Effector memory CD4-positive, alpha-beta T cell (primary cell): ENCODE measurements around the gene GPR68.

ENCODE experiments used
- DNase-seq, 3 donors: peaks; one replicate each; pipeline ENCODE4 v3.0.0-alpha.2; 2020
- H3K27ac ChIP-seq: 2 replicates; pipeline ENCODE4 v1.7.0; 2013; ENCODE audit warnings: mild to moderate bottlenecking, low read length, moderate library complexity; ENCODE audit not compliant: insufficient read depth, poor library complexity, severe bottlenecking
- H3K27me3 ChIP-seq: replicated peaks from 2 replicates; pipeline ENCODE4 v1.7.0; 2013; ENCODE audit warnings: mild to moderate bottlenecking, low read length; ENCODE audit not compliant: insufficient read depth, control insufficient read depth, poor library complexity, severe bottlenecking
- H3K36me3 ChIP-seq: 2 replicates; pipeline ENCODE4 v1.7.0; 2013; ENCODE audit warnings: mild to moderate bottlenecking, low read length, moderate library complexity; ENCODE audit not compliant: control insufficient read depth, insufficient read depth
- H3K4me1 ChIP-seq: 2 replicates; pipeline ENCODE4 v1.7.0; 2013; ENCODE audit warnings: low read length, mild to moderate bottlenecking; ENCODE audit not compliant: control insufficient read depth, insufficient read depth, poor library complexity, severe bottlenecking
- H3K4me3 ChIP-seq: 2 replicates; pipeline ENCODE4 v1.7.0; 2013; ENCODE audit warnings: low read length, low read depth, mild to moderate bottlenecking; ENCODE audit not compliant: insufficient read depth, poor library complexity, severe bottlenecking
- H3K9me3 ChIP-seq: 2 replicates; pipeline ENCODE4 v1.7.0; 2013; ENCODE audit warnings: mild to moderate bottlenecking, low read length, moderate library complexity; ENCODE audit not compliant: control insufficient read depth

The GPR68 gene

GRCh38 chr14:91264151-91265150, 19.9 kb upstream of the GPR68 start:
- Histone ChIP-seq H3K9me3 (no peaks in the 10 kb centered on the region), H3K27ac (peak overlapping the region; percentile 51), H3K27me3 (no peaks in the 10 kb centered on the region), H3K36me3 (peaks cover 1% of the 10 kb centered on the region), H3K4me3 (peak overlapping the region; percentile 44), H3K4me1 (peaks cover 9% of the 10 kb centered on the region)
- peak in 1 of 3 donors; percentile 22 for DNase-seq

- Histone ChIP-seq H3K36me3 (no peaks in the 10 kb centered on the region), H3K27ac (no peak overlapping the region), H3K27me3 (no peaks in the 10 kb centered on the region), H3K4me1 (peaks cover 9% of the 10 kb centered on the region), H3K4me3 (no peak overlapping the region), H3K9me3 (no peaks in the 10 kb centered on the region)
- DNase-seq, result no peak
Measured at GRCh38 chr14:91263329-91263728, 18.8 kb upstream of the GPR68 start.

- H3K4me1 ChIP-seq, result peaks cover 12% of the 10 kb centered on the region
- no peak overlapping the region for H3K27ac ChIP-seq
- no peaks in the 10 kb centered on the region for H3K36me3 ChIP-seq
- H3K4me3 ChIP-seq, result no peak overlapping the region
- no peaks in the 10 kb centered on the region for H3K9me3 ChIP-seq
- H3K27me3 ChIP-seq, result no peaks in the 10 kb centered on the region
- no peak for DNase-seq
Measured at GRCh38 chr14:91261986-91262549, 17.6 kb upstream of the GPR68 start.

- H3K36me3 ChIP-seq, result no peaks in the 10 kb centered on the region
- no peak overlapping the region for H3K4me3 ChIP-seq
- H3K4me1 ChIP-seq, result peaks cover 12% of the 10 kb centered on the region
- H3K9me3 ChIP-seq, result no peaks in the 10 kb centered on the region
- H3K27ac ChIP-seq, result no peak overlapping the region
- H3K27me3 ChIP-seq, result no peaks in the 10 kb centered on the region
- DNase-seq, result peak in 2 of 3 donors; percentile 23 to 51
Measured at GRCh38 chr14:91261115-91261514, 16.6 kb upstream of the GPR68 start.

GRCh38 chr14:91258876-91259275, 14.4 kb upstream of the GPR68 start:
- DNase-seq, result no peak
- no peak overlapping the region for H3K4me3 ChIP-seq
- no peaks in the 10 kb centered on the region for H3K36me3 ChIP-seq
- H3K27ac ChIP-seq, result no peak overlapping the region
- H3K9me3 ChIP-seq, result no peaks in the 10 kb centered on the region
- no peaks in the 10 kb centered on the region for H3K27me3 ChIP-seq
- peaks cover 23% of the 10 kb centered on the region for H3K4me1 ChIP-seq

GRCh38 chr14:91258011-91258618, 13.6 kb upstream of the GPR68 start:
- Histone ChIP-seq H3K36me3 (no peaks in the 10 kb centered on the region), H3K27ac (no peak overlapping the region), H3K4me3 (no peak overlapping the region), H3K9me3 (no peaks in the 10 kb centered on the region), H3K27me3 (no peaks in the 10 kb centered on the region), H3K4me1 (peaks cover 27% of the 10 kb centered on the region)
- no peak for DNase-seq

- DNase-seq, result no peak
- Histone ChIP-seq H3K4me3 (no peak overlapping the region), H3K4me1 (peaks cover 33% of the 10 kb centered on the region), H3K36me3 (no peaks in the 10 kb centered on the region), H3K27ac (no peak overlapping the region), H3K27me3 (no peaks in the 10 kb centered on the region), H3K9me3 (no peaks in the 10 kb centered on the region)
Measured at GRCh38 chr14:91257328-91258010, 13.0 kb upstream of the GPR68 start.

- Histone ChIP-seq H3K4me3 (no peak overlapping the region), H3K4me1 (peaks cover 40% of the 10 kb centered on the region), H3K27ac (no peak overlapping the region), H3K36me3 (no peaks in the 10 kb centered on the region), H3K27me3 (no peaks in the 10 kb centered on the region), H3K9me3 (no peaks in the 10 kb centered on the region)
- no peak for DNase-seq
Measured at GRCh38 chr14:91256661-91257060, 12.2 kb upstream of the GPR68 start.

GRCh38 chr14:91255026-91255695, 10.7 kb upstream of the GPR68 start:
- no peaks in the 10 kb centered on the region for H3K9me3 ChIP-seq
- H3K27me3 ChIP-seq, result no peaks in the 10 kb centered on the region
- H3K27ac ChIP-seq, result peak overlapping the region; percentile 78
- no peak overlapping the region for H3K4me3 ChIP-seq
- no peak for DNase-seq
- H3K36me3 ChIP-seq, result no peaks in the 10 kb centered on the region
- H3K4me1 ChIP-seq, result peaks cover 54% of the 10 kb centered on the region
